Glutamatergic neuron (in vitro differentiated cells): ENCODE measurements around the gene FBXW5. TPM values are rescaled to one million over a fixed set of nuclear protein-coding genes. Genes with fewer than 3 reads are reported as not detected.

Experiments used
- DNase-seq: peaks from one replicate; pipeline ENCODE4 v3.0.0; 2022
- H3K27ac Mint-ChIP-seq: one replicate; pipeline ENCODE4 v1.8.0; 2020; ENCODE audit warnings: mild to moderate bottlenecking, mixed read lengths, inconsistent platforms; ENCODE audit not compliant: unreplicated experiment
- H3K27me3 Mint-ChIP-seq: one replicate; pipeline ENCODE4 v1.8.0; 2020; ENCODE audit warnings: mild to moderate bottlenecking, moderate library complexity, mixed read lengths, inconsistent platforms; ENCODE audit not compliant: unreplicated experiment
- H3K36me3 Mint-ChIP-seq: one replicate; pipeline ENCODE4 v1.8.0; 2020; ENCODE audit warnings: mild to moderate bottlenecking, mixed read lengths, inconsistent platforms; ENCODE audit not compliant: unreplicated experiment
- H3K4me1 Mint-ChIP-seq: one replicate; pipeline ENCODE4 v1.8.0; 2020; ENCODE audit warnings: mild to moderate bottlenecking, low read depth, mixed read lengths, inconsistent platforms; ENCODE audit not compliant: unreplicated experiment
- H3K4me3 Mint-ChIP-seq: one replicate; pipeline ENCODE4 v1.8.0; 2020; ENCODE audit warnings: mild to moderate bottlenecking, mixed read lengths, inconsistent platforms; ENCODE audit not compliant: unreplicated experiment
- H3K9me3 Mint-ChIP-seq: one replicate; pipeline ENCODE4 v1.8.0; 2020; ENCODE audit warnings: mild to moderate bottlenecking, moderate library complexity, mixed read lengths, inconsistent platforms; ENCODE audit not compliant: unreplicated experiment
- CTCF ChIP-seq: fragments of 200-600 bp; sonication (generic); IDR thresholded peaks from one replicate; pipeline ENCODE4 v1.5.0; 2021; ENCODE audit not compliant: partially characterized antibody, unreplicated experiment
- total RNA-seq: library from RNA; stranded (reverse); fragmentation: NEBNext Ultra II Directional; extraction: Animal tissue kit (Norgen Biotek cat#: 25700); gene quantifications from one replicate; pipeline ENCODE4 v1.2.1, GENCODE V29; 2021; ENCODE audit not compliant: unreplicated experiment

FBXW5 gene
- total RNA-seq, 1 donor from 2014 or later, result 77.9 TPM

- TF ChIP-seq CTCF, result no peak
- no peak overlapping the region for H3K27ac Mint-ChIP-seq
- no peak for DNase-seq
Observed at GRCh38 chr9:136896027-136896426, 48.5 kb downstream of the FBXW5 start.

GRCh38 chr9:136890661-136891060, 53.9 kb downstream of the FBXW5 start:
- Mint-ChIP-seq H3K36me3 (no peaks in the 10 kb centered on the region), H3K4me1 (peaks cover 4% of the 10 kb centered on the region), H3K27ac (no peak overlapping the region), H3K27me3 (peaks cover 3% of the 10 kb centered on the region), H3K9me3 (peaks cover 7% of the 10 kb centered on the region), H3K4me3 (no peak overlapping the region)
- DNase-seq, result no peak
- no peak for TF ChIP-seq CTCF

More at GRCh38 chr9:136896027-136896426, 48.5 kb downstream of the FBXW5 start:
- H3K9me3 Mint-ChIP-seq, result peaks cover 8% of the 10 kb centered on the region
- H3K4me3 Mint-ChIP-seq, result no peak overlapping the region
- peaks cover 8% of the 10 kb centered on the region for H3K27me3 Mint-ChIP-seq
- H3K36me3 Mint-ChIP-seq, result no peaks in the 10 kb centered on the region
- peaks cover 3% of the 10 kb centered on the region for H3K4me1 Mint-ChIP-seq

Other genes starting within 250 kb of the FBXW5 start
- 71.3 TPM for gene DIPK1B, start 232.2 kb downstream of the FBXW5 start, total RNA-seq
- not detected for gene LCN10, start 201.8 kb downstream of the FBXW5 start, total RNA-seq
- not detected for gene LCN6, start 196.2 kb downstream of the FBXW5 start, total RNA-seq
- gene LCN8, start 186.5 kb downstream of the FBXW5 start, total RNA-seq, result not detected
- gene LCN15, start 180.2 kb downstream of the FBXW5 start, total RNA-seq, result 1.9 TPM
- 46.1 TPM for gene TMEM141, start 153.4 kb downstream of the FBXW5 start, total RNA-seq
- gene CCDC183, start 148.4 kb downstream of the FBXW5 start, total RNA-seq, result 20.0 TPM
- 149 TPM for gene RABL6, start 136.8 kb downstream of the FBXW5 start, total RNA-seq
- 15.3 TPM for gene AJM1, start 102.3 kb downstream of the FBXW5 start, total RNA-seq
- gene PHPT1, start 95.3 kb downstream of the FBXW5 start, total RNA-seq, result 101 TPM
- 17.6 TPM for gene MAMDC4, start 92.4 kb downstream of the FBXW5 start, total RNA-seq
- 343 TPM for gene EDF1, start 78.4 kb downstream of the FBXW5 start, total RNA-seq
- 27.3 TPM for gene TRAF2, start 58.2 kb downstream of the FBXW5 start, total RNA-seq
- 14.5 TPM for gene C8G, start 505 bp upstream of the FBXW5 start, total RNA-seq
- 2.9 TPM for gene LCN12, start 7.5 kb upstream of the FBXW5 start, total RNA-seq
- gene PTGDS, start 32.8 kb upstream of the FBXW5 start, total RNA-seq, result not detected
- not detected for gene LCNL1, start 38.3 kb upstream of the FBXW5 start, total RNA-seq
- 50.7 TPM for gene PAXX, start 47.7 kb upstream of the FBXW5 start, total RNA-seq
- not detected for gene CLIC3, start 51.8 kb upstream of the FBXW5 start, total RNA-seq
- gene ABCA2, start 83.5 kb upstream of the FBXW5 start, total RNA-seq, result 70.7 TPM
- gene FUT7, start 87.3 kb upstream of the FBXW5 start, total RNA-seq, result 0.20 TPM
- 260 TPM for gene NPDC1, start 101.4 kb upstream of the FBXW5 start, total RNA-seq
- gene ENTPD2, start 109.3 kb upstream of the FBXW5 start, total RNA-seq, result 0.69 TPM
- gene SAPCD2, start 125.8 kb upstream of the FBXW5 start, total RNA-seq, result 13.5 TPM
- gene UAP1L1, start 132.8 kb upstream of the FBXW5 start, total RNA-seq, result 5.1 TPM
- 59.8 TPM for gene MAN1B1, start 142.2 kb upstream of the FBXW5 start, total RNA-seq
- gene DPP7, start 170.0 kb upstream of the FBXW5 start, total RNA-seq, result 30.8 TPM
- gene GRIN1, start 194.4 kb upstream of the FBXW5 start, total RNA-seq, result 5.5 TPM
- 0.98 TPM for gene LRRC26, start 225.3 kb upstream of the FBXW5 start, total RNA-seq
- gene TMEM210, start 227.3 kb upstream of the FBXW5 start, total RNA-seq, result not detected
- gene ANAPC2, start 243.8 kb upstream of the FBXW5 start, total RNA-seq, result 72.9 TPM
- 37.3 TPM for gene SSNA1, start 243.9 kb upstream of the FBXW5 start, total RNA-seq